Colonic mucosa (tissue), 4 donors: ENCODE data around the gene SYTL5. TPM values are rescaled to one million over a fixed set of nuclear protein-coding genes. Genes with fewer than 3 reads are reported as not detected.
A peak's percentile ranks its signal among the peaks of the same experiment; 100 is the strongest.

ENCODE experiments used
- DNase-seq: peaks from one replicate; pipeline ENCODE4 v3.0.0-alpha.2; 2020
- H3K27ac ChIP-seq: fragments of 200-600 bp; one replicate; pipeline ENCODE4 v1.8.0; 2021
- H3K27me3 ChIP-seq: fragments of 200-600 bp; one replicate; pipeline ENCODE4 v1.8.0; 2021
- H3K36me3 ChIP-seq: fragments of 200-600 bp; one replicate; pipeline ENCODE4 v1.8.0; 2021
- H3K4me1 ChIP-seq: fragments of 200-600 bp; one replicate; pipeline ENCODE4 v1.8.0; 2021; ENCODE audit warnings: mild to moderate bottlenecking
- H3K4me3 ChIP-seq: fragments of 200-600 bp; one replicate; pipeline ENCODE4 v1.8.0; 2021
- H3K9ac ChIP-seq, 2 donors: one replicate each; pipeline ENCODE4 v1.7.0; 2013; ENCODE audit warnings: control low read depth in 2 of 2, low read depth in 2 of 2, low read length in 2 of 2
- H3K9me3 ChIP-seq: fragments of 200-600 bp; one replicate; pipeline ENCODE4 v1.8.0; 2021
- CTCF ChIP-seq: fragments of 200-600 bp; IDR thresholded peaks from one replicate; pipeline ENCODE4 v1.8.0; 2022; ENCODE audit warnings: antibody characterized with exemption, mild to moderate bottlenecking
- intact Hi-C: fragments of 100-400 bp; cut with DNase I; formaldehyde crosslinking; loops from one replicate; pipeline ENCODE4 v1.14.1; 2022
- total RNA-seq, 2 donors: library from RNA; stranded (reverse); fragmentation: NEBNext Ultra II Directional in 1 of 2; extraction: Animal tissue kit (Norgen Biotek cat#: 25700) in 1 of 2; gene quantifications; one replicate each; pipeline ENCODE4 v1.2.1, GENCODE V29; 2021
- donor health status: healthy.
- donor health status: DM: no; HTN: no; CAD: no.
- donor health status: DM: no; HTN: no; CAD: no.

The SYTL5 gene
- total RNA-seq, 2 donors from 2014 or later = 5.4 to 7.1 TPM

GRCh38 chrX:38069991-38070390, 63.6 kb downstream of the SYTL5 start:
- Histone ChIP-seq H3K4me1 (no peaks in the 10 kb centered on the region), H3K9me3 (no peaks in the 10 kb centered on the region), H3K36me3 (no peaks in the 10 kb centered on the region), H3K27ac (no peak overlapping the region), H3K4me3 (no peak overlapping the region), H3K27me3 (no peaks in the 10 kb centered on the region), H3K9ac (no peak overlapping the region)
- DNase-seq = no peak
- intact Hi-C loops = no loop called here
- no peak for TF ChIP-seq CTCF

- Histone ChIP-seq H3K9ac (no peak overlapping the region), H3K36me3 (no peaks in the 10 kb centered on the region), H3K4me1 (no peaks in the 10 kb centered on the region), H3K4me3 (no peak overlapping the region), H3K9me3 (no peaks in the 10 kb centered on the region), H3K27me3 (peaks cover 3% of the 10 kb centered on the region), H3K27ac (no peak overlapping the region)
- DNase-seq = no peak
- intact Hi-C loops = no loop called here
- TF ChIP-seq CTCF = no peak
Observed at GRCh38 chrX:38079463-38079862, 73.1 kb downstream of the SYTL5 start.

GRCh38 chrX:38080808-38081207, 74.5 kb downstream of the SYTL5 start:
- Histone ChIP-seq H3K27me3 (peaks cover 3% of the 10 kb centered on the region), H3K9me3 (no peaks in the 10 kb centered on the region), H3K4me1 (no peaks in the 10 kb centered on the region), H3K9ac (no peak overlapping the region), H3K36me3 (no peaks in the 10 kb centered on the region), H3K27ac (peak overlapping the region; percentile 55), H3K4me3 (no peak overlapping the region)
- no peak for TF ChIP-seq CTCF
- intact Hi-C loops = no loop called here
- DNase-seq = no peak

- no peak for TF ChIP-seq CTCF
- intact Hi-C loops = no loop called here
Observed at GRCh38 chrX:38081909-38082308, 75.6 kb downstream of the SYTL5 start.

GRCh38 chrX:38082309-38082708, 76.0 kb downstream of the SYTL5 start:
- no peaks in the 10 kb centered on the region for H3K36me3 ChIP-seq
- no peak for DNase-seq
- no peak for TF ChIP-seq CTCF
- H3K4me1 ChIP-seq = no peaks in the 10 kb centered on the region
- no peak overlapping the region for H3K9ac ChIP-seq
- no peak overlapping the region for H3K4me3 ChIP-seq
- H3K27me3 ChIP-seq = peaks cover 3% of the 10 kb centered on the region
- intact Hi-C loops = no loop called here
- H3K9me3 ChIP-seq = no peaks in the 10 kb centered on the region
- H3K27ac ChIP-seq = no peak overlapping the region

More at GRCh38 chrX:38081909-38082308, 75.6 kb downstream of the SYTL5 start:
- Histone ChIP-seq H3K36me3 (no peaks in the 10 kb centered on the region), H3K4me3 (no peak overlapping the region), H3K4me1 (no peaks in the 10 kb centered on the region), H3K9me3 (no peaks in the 10 kb centered on the region), H3K27me3 (peaks cover 3% of the 10 kb centered on the region), H3K9ac (no peak overlapping the region), H3K27ac (peak overlapping the region; percentile 55)
- DNase-seq = no peak

GRCh38 chrX:38085813-38086212, 79.5 kb downstream of the SYTL5 start:
- no peak overlapping the region for H3K4me3 ChIP-seq
- H3K9me3 ChIP-seq = no peaks in the 10 kb centered on the region
- intact Hi-C loops = no loop called here
- H3K4me1 ChIP-seq = no peaks in the 10 kb centered on the region
- no peaks in the 10 kb centered on the region for H3K36me3 ChIP-seq
- H3K27me3 ChIP-seq = no peaks in the 10 kb centered on the region
- no peak for TF ChIP-seq CTCF
- no peak overlapping the region for H3K27ac ChIP-seq
- no peak overlapping the region for H3K9ac ChIP-seq
- DNase-seq = no peak
